IPS DF 4.7 (cell line): ENCODE data around the gene DLG2.

Experiments
- DNase-seq: peaks from one replicate; pipeline ENCODE4 v3.0.0-alpha.2; 2013; ENCODE audit warnings: low spot score; ENCODE audit errors: extremely low read depth

Gene DLG2

GRCh38 chr11:84909740-84910139 lies 717.4 kb downstream of the DLG2 start:
- no peak for DNase-seq

- DNase-seq, result no peak
These were observed 720.1 kb downstream of the DLG2 start for GRCh38 chr11:84906995-84907394.

- no peak for DNase-seq
These were observed 721.7 kb downstream of the DLG2 start for GRCh38 chr11:84905411-84905810.

GRCh38 chr11:84902445-84902844 lies 724.7 kb downstream of the DLG2 start:
- DNase-seq, result no peak

GRCh38 chr11:84901991-84902390 lies 725.2 kb downstream of the DLG2 start:
- no peak for DNase-seq

GRCh38 chr11:84899740-84900139 lies 727.4 kb downstream of the DLG2 start:
- DNase-seq, result no peak

GRCh38 chr11:84899134-84899533 lies 728.0 kb downstream of the DLG2 start:
- no peak for DNase-seq

GRCh38 chr11:84894666-84895065 lies 732.5 kb downstream of the DLG2 start:
- no peak for DNase-seq

- DNase-seq, result no peak
These were observed 736.5 kb downstream of the DLG2 start for GRCh38 chr11:84890676-84891075.

GRCh38 chr11:84889556-84889955 lies 737.6 kb downstream of the DLG2 start:
- no peak for DNase-seq

GRCh38 chr11:84887055-84887629 lies 740.0 kb downstream of the DLG2 start:
- no peak for DNase-seq

- no peak for DNase-seq
These were observed 740.8 kb downstream of the DLG2 start for GRCh38 chr11:84886344-84886743.

GRCh38 chr11:84884836-84885235 lies 742.3 kb downstream of the DLG2 start:
- no peak for DNase-seq

GRCh38 chr11:84882056-84882455 lies 745.1 kb downstream of the DLG2 start:
- DNase-seq, result no peak

GRCh38 chr11:84871116-84871515 lies 756.0 kb downstream of the DLG2 start:
- DNase-seq, result no peak

- DNase-seq, result no peak
These were observed 756.7 kb downstream of the DLG2 start for GRCh38 chr11:84870486-84870885.

- DNase-seq, result no peak
These were observed 760.2 kb downstream of the DLG2 start for GRCh38 chr11:84866922-84867321.

- DNase-seq, result no peak
These were observed 761.2 kb downstream of the DLG2 start for GRCh38 chr11:84865791-84866535.

- no peak for DNase-seq
These were observed 761.9 kb downstream of the DLG2 start for GRCh38 chr11:84865257-84865656.

GRCh38 chr11:84857746-84858145 lies 769.4 kb downstream of the DLG2 start:
- no peak for DNase-seq

GRCh38 chr11:84855508-84856245 lies 771.5 kb downstream of the DLG2 start:
- DNase-seq, result no peak

GRCh38 chr11:84854498-84854880 lies 772.7 kb downstream of the DLG2 start:
- DNase-seq, result no peak
